CD4-positive, alpha-beta T cell (primary cell): Measurements from ENCODE around the gene GALM. TPM values are rescaled to one million over a fixed set of nuclear protein-coding genes. Genes with fewer than 3 reads are reported as not detected.
"Not testable (repeated sequence)": the region's sequence is repeated elsewhere in the genome, so short reads cannot be mapped to it uniquely, and the experiment has no call there.

Experiments used
- ATAC-seq: fragments of 200-7000 bp; cut with Tn5 transposase; one replicate; pipeline ENCODE4 v1.10.0; 2022; ENCODE audit warnings: mild to moderate bottlenecking; ENCODE audit not compliant: poor library complexity
- CTCF ChIA-PET: fragments of 350-600 bp; sonication (Branson Sonifier 250); formaldehyde crosslinking; loops from one replicate; lab custom pipeline; 2021; ENCODE audit warnings: antibody characterized with exemption, inconsistent platforms; lab: Charles Lee
- POLR2A ChIA-PET: fragments of 350-600 bp; sonication (Branson Sonifier 250); formaldehyde crosslinking; loops from one replicate; lab custom pipeline; 2021; ENCODE audit warnings: antibody characterized with exemption, inconsistent platforms; lab: Charles Lee
- DNase-seq, 14 experiments: peaks; one replicate each; pipeline ENCODE4 v3.0.0-alpha.2; 2013 to 2020; ENCODE audit warnings: mixed read lengths in 2 of 14
- H3K27ac ChIP-seq, 2 donors: one replicate each; pipeline versions ENCODE4 v1.5.1 to v1.7.0; 2013; ENCODE audit warnings: low read length in 2 of 2, low read depth in 1 of 2, mild to moderate bottlenecking in 1 of 2
- H3K27me3 ChIP-seq, 2 experiments: 1 replicate in 1 of 2; 2 replicates in 1 of 2; pipeline versions ENCODE4 v1.6.1 to v1.7.0; 2013; ENCODE audit warnings: low read length in 2 of 2, control low read depth in 1 of 2, mild to moderate bottlenecking in 1 of 2, moderate library complexity in 1 of 2; ENCODE audit not compliant: insufficient read depth in 2 of 2, control insufficient read depth in 1 of 2
- H3K36me3 ChIP-seq: one replicate; pipeline ENCODE4 v1.6.1; 2013; ENCODE audit warnings: low read length, control low read depth; ENCODE audit not compliant: insufficient read depth
- H3K4me1 ChIP-seq: one replicate; pipeline ENCODE4 v1.6.1; 2013; ENCODE audit warnings: low read length, control low read depth; ENCODE audit not compliant: insufficient read depth
- H3K4me3 ChIP-seq: one replicate; pipeline ENCODE4 v1.5.1; 2013; ENCODE audit warnings: mild to moderate bottlenecking, low read length, moderate library complexity
- H3K9me3 ChIP-seq, 2 experiments: 1 replicate in 1 of 2; 2 replicates in 1 of 2; pipeline versions ENCODE4 v1.6.1 to v1.7.0; 2013; ENCODE audit warnings: low read length in 2 of 2, mild to moderate bottlenecking in 2 of 2, control low read depth in 1 of 2, moderate library complexity in 1 of 2; ENCODE audit not compliant: control insufficient read depth in 1 of 2, insufficient read depth in 1 of 2
- H3K27ac Mint-ChIP-seq: one replicate; pipeline ENCODE4 v1.8.0; 2020; ENCODE audit warnings: mixed read lengths
- H3K27me3 Mint-ChIP-seq: one replicate; pipeline ENCODE4 v1.8.0; 2021; ENCODE audit warnings: mixed read lengths
- H3K36me3 Mint-ChIP-seq: one replicate; pipeline ENCODE4 v1.8.0; 2021; ENCODE audit warnings: low read depth, mixed read lengths
- H3K4me1 Mint-ChIP-seq: one replicate; pipeline ENCODE4 v1.8.0; 2021; ENCODE audit warnings: low read depth, mixed read lengths
- H3K4me3 Mint-ChIP-seq: one replicate; pipeline ENCODE4 v1.8.0; 2020; ENCODE audit warnings: mild to moderate bottlenecking, mixed read lengths
- H3K9me3 Mint-ChIP-seq: one replicate; pipeline ENCODE4 v1.8.0; 2020; ENCODE audit warnings: mixed read lengths
- intact Hi-C, 2 experiments: fragments of 100-400 bp; cut with DNase I in 1 of 2; cut with micrococcal nuclease in 1 of 2; formaldehyde crosslinking; loops; one replicate each; pipeline versions ENCODE4 v1.15.1 to v1.9.0; 2023 to 2025; cut with DNase I, micrococcal nuclease
- total RNA-seq, 174 experiments: library from RNA in 2 of 174; stranded (reverse) in 2 of 174; gene quantifications; one replicate each; pipeline ENCODE4 v1.2.3 and lab custom pipeline; 2021 to 2026
- TF ChIP-seq, protein P1 (sequence below): fragments of 200-600 bp; IDR thresholded peaks from one replicate; pipeline ENCODE4 v1.8.0; 2022; ENCODE audit warnings: antibody characterized with exemption, mild to moderate bottlenecking

Gene GALM
- total RNA-seq, 2 experiments from 2014 or later, result 5.9 to 7.0 TPM

- Mint-ChIP-seq H3K27ac (peak overlapping the region; percentile 85), H3K4me3 (peak overlapping the region; percentile 58), H3K9me3 (peaks cover 2% of the 10 kb centered on the region), H3K4me1 (peaks cover 63% of the 10 kb centered on the region), H3K36me3 (peaks cover 50% of the 10 kb centered on the region), H3K27me3 (no peaks in the 10 kb centered on the region)
- no peak overlapping the region for H3K4me3 ChIP-seq
- DNase-seq (no peak), ATAC-seq (no peak)
- no peaks in the 10 kb centered on the region for H3K27me3 ChIP-seq
- intact Hi-C loops, result no loop called here
- TF ChIP-seq, protein P1, sequence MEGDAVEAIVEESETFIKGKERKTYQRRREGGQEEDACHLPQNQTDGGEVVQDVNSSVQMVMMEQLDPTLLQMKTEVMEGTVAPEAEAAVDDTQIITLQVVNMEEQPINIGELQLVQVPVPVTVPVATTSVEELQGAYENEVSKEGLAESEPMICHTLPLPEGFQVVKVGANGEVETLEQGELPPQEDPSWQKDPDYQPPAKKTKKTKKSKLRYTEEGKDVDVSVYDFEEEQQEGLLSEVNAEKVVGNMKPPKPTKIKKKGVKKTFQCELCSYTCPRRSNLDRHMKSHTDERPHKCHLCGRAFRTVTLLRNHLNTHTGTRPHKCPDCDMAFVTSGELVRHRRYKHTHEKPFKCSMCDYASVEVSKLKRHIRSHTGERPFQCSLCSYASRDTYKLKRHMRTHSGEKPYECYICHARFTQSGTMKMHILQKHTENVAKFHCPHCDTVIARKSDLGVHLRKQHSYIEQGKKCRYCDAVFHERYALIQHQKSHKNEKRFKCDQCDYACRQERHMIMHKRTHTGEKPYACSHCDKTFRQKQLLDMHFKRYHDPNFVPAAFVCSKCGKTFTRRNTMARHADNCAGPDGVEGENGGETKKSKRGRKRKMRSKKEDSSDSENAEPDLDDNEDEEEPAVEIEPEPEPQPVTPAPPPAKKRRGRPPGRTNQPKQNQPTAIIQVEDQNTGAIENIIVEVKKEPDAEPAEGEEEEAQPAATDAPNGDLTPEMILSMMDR, result no peak
- no peaks in the 10 kb centered on the region for H3K9me3 ChIP-seq
- ChIA-PET POLR2A (interaction anchor here (1.2 to 3.1 kb wide), 2 partner anchors 21 to 48 kb away, joined by 3 to 11 read pairs; partner anchors contain the start of gene SRSF7), CTCF (interaction anchor here (0.8 to 1.8 kb wide), 2 partner anchors 98 to 99 kb away, joined by 3 to 7 read pairs; partner anchors contain the start of gene HNRNPLL)
- peaks cover 12% of the 10 kb centered on the region for H3K36me3 ChIP-seq
- peaks cover 59% of the 10 kb centered on the region for H3K4me1 ChIP-seq
- no peak overlapping the region for H3K27ac ChIP-seq
Measured at GRCh38 chr2:38702413-38702812, 36.5 kb downstream of the GALM start.

GRCh38 chr2:38703336-38703735 lies 37.4 kb downstream of the GALM start:
- intact Hi-C loops, ATAC-seq: not testable (repeated sequence)

DNA sequence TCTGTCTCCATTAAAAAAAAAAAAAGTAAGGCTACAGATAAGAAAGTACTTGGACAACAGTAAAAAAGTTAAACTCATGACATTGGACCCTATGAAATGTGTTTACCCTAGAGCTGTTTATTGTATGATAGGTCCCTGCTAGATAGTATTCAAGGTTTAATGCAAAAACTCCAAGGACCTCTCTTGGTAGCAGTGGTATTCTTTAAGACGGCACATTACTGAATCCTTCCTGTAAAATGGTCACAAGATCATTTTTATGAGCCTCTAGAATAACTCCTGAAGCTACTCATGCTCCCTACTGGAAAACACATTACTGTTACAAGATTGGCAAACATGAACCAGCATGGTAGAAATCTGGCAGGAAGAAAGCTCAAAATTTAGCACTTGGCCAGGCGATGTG lies 38.8 kb downstream of the GALM start:
- TF ChIP-seq, protein P1, result no peak
- Mint-ChIP-seq H3K4me3 (no peak overlapping the region), H3K27me3 (no peaks in the 10 kb centered on the region), H3K27ac (peak overlapping the region; percentile 67), H3K9me3 (no peaks in the 10 kb centered on the region), H3K4me1 (peaks cover 72% of the 10 kb centered on the region), H3K36me3 (peaks cover 47% of the 10 kb centered on the region)
- H3K27ac ChIP-seq, result no peak overlapping the region
- CTCF ChIA-PET, result interaction anchor here (1.3 to 1.9 kb wide), 2 partner anchors 23 to 101 kb away, joined by 5 to 6 read pairs; no protein-coding TSS in a partner anchor
- H3K9me3 ChIP-seq, result no peaks in the 10 kb centered on the region
- POLR2A ChIA-PET, result interaction anchor here (1.0 to 3.1 kb wide), 4 partner anchors 23 to 123 kb away, joined by 3 to 11 read pairs (median 6); partner anchors contain the start of gene SRSF7
- no peaks in the 10 kb centered on the region for H3K27me3 ChIP-seq
- H3K4me1 ChIP-seq, result peaks cover 60% of the 10 kb centered on the region
- H3K36me3 ChIP-seq, result peaks cover 6% of the 10 kb centered on the region
- no peak overlapping the region for H3K4me3 ChIP-seq
- ATAC-seq, result no peak
- DNase-seq, result no peak
- intact Hi-C loops, result loop anchor here in 1 of 2 experiments (5.0 kb wide), 1 partner anchor 102 kb away; the partner anchor contains the start of gene HNRNPLL

More at GRCh38 chr2:38703336-38703735, 37.4 kb downstream of the GALM start:
- Mint-ChIP-seq H3K27ac (peak overlapping the region; percentile 73), H3K4me1 (peaks cover 62% of the 10 kb centered on the region), H3K36me3 (peaks cover 46% of the 10 kb centered on the region)
- Histone ChIP-seq H3K4me1 (peaks cover 59% of the 10 kb centered on the region), H3K36me3 (peaks cover 12% of the 10 kb centered on the region)
- not testable (repeated sequence) for H3K4me3 ChIP-seq, H3K27ac ChIP-seq, H3K4me3 Mint-ChIP-seq, H3K27me3 ChIP-seq, H3K9me3 Mint-ChIP-seq, H3K9me3 ChIP-seq, H3K27me3 Mint-ChIP-seq, DNase-seq
- ChIA-PET POLR2A (interaction anchor here (1.2 to 3.1 kb wide), 3 partner anchors 22 to 122 kb away, joined by 3 to 11 read pairs (median 5); partner anchors contain the start of gene SRSF7), CTCF (interaction anchor here (1.8 kb wide), 1 partner anchor 100 kb away, joined by 7 read pairs; the partner anchor contains the start of gene HNRNPLL)
